ENCODE measurements around the gene TMEM151A. TPM values are rescaled to one million over a fixed set of nuclear protein-coding genes. Genes with fewer than 3 reads are reported as not detected.

Gene TMEM151A
- total and polyA plus RNA-seq, 2 donors (not counting 1 experiment from before 2014, with no cell fraction given), result under 0.01 TPM; not detected in 1

- peaks cover 7% of the 10 kb centered on the region for H3K36me3 ChIP-seq (ENCODE audit: control insufficient read depth, insufficient read depth, low read length)
- H3K27me3 ChIP-seq (ENCODE audit: control insufficient read depth, insufficient read depth, low read length), result no peaks in the 10 kb centered on the region
- H3K4me1 ChIP-seq (ENCODE audit: control insufficient read depth, extremely low read depth, insufficient read depth, low read length), result peaks cover 19% of the 10 kb centered on the region
- no peak within 1 kb of the TSS for H2AFZ ChIP-seq (ENCODE audit: low read length)
- no peaks in the 10 kb centered on the region for H4K20me1 ChIP-seq (ENCODE audit: control insufficient read depth, extremely low read depth, insufficient read depth, low read length)
- H3K9ac ChIP-seq (ENCODE audit: insufficient read depth, low read length), result peak within 1 kb of the TSS; percentile 85
- peak within 1 kb of the TSS; percentile 97 for H3K27ac ChIP-seq (ENCODE audit: insufficient read depth, low read length)
- peak within 1 kb of the TSS; percentile 99 for H3K4me2 ChIP-seq (ENCODE audit: extremely low read depth, insufficient read depth, low read length)
- no peaks in the 10 kb centered on the region for H3K9me3 ChIP-seq (ENCODE audit: control insufficient read depth, insufficient read depth, low read depth, low read length)
- H3K4me3 ChIP-seq (replicated peaks in 1 of 4; ENCODE audit: control extremely low read depth in 1 of 4, insufficient read depth in 1 of 4, low read depth in 3 of 4, low read length in 4 of 4), result peak within 1 kb of the TSS; percentile 66 to 90 (median 82)
- peak; percentile 66 to 89 for DNase-seq (ENCODE audit: low read depth in 2 of 2)
- TF ChIP-seq EZH2 (IDR thresholded peaks at IDR 0.05; ENCODE audit: low read length, missing control alignments) (no peak), CTCF (conservative IDR thresholded peaks at IDR 0.05 in 1 of 2, IDR thresholded peaks at IDR 0.05 in 1 of 2; ENCODE audit: low read depth in 1 of 2, low read length in 2 of 2) (no peak)
- peaks cover 33% of the 10 kb centered on the region for H3K79me2 ChIP-seq (ENCODE audit: control insufficient read depth, insufficient read depth, low read length)
These were observed 25.2 kb downstream of the TMEM151A start, which contains the start of gene CD248 for GRCh38 chr11:66316849-66317251. TSS of gene CD248 (minus strand) at chr11:66317044. CDS start at chr11:66317027, 17 bp downstream.

- TF ChIP-seq CTCF (conservative IDR thresholded peaks at IDR 0.05 in 1 of 2, IDR thresholded peaks at IDR 0.05 in 1 of 2; ENCODE audit: low read depth in 1 of 2, low read length in 2 of 2), result no peak
- TF ChIP-seq EZH2 (IDR thresholded peaks at IDR 0.05; ENCODE audit: low read length, missing control alignments), result no peak
- Histone ChIP-seq H3K4me2 (ENCODE audit: extremely low read depth, insufficient read depth, low read length) (peak overlapping the region; percentile 66), H3K27me3 (ENCODE audit: control insufficient read depth, insufficient read depth, low read length) (no peaks in the 10 kb centered on the region), H3K36me3 (ENCODE audit: control insufficient read depth, insufficient read depth, low read length) (peaks cover 7% of the 10 kb centered on the region), H3K9me3 (ENCODE audit: control insufficient read depth, insufficient read depth, low read depth, low read length) (no peaks in the 10 kb centered on the region), H2AFZ (ENCODE audit: low read length) (no peak overlapping the region), H3K79me2 (ENCODE audit: control insufficient read depth, insufficient read depth, low read length) (peaks cover 33% of the 10 kb centered on the region), H3K27ac (ENCODE audit: insufficient read depth, low read length) (peak overlapping the region; percentile 84), H4K20me1 (ENCODE audit: control insufficient read depth, extremely low read depth, insufficient read depth, low read length) (no peaks in the 10 kb centered on the region), H3K4me3 (replicated peaks in 1 of 4; ENCODE audit: control extremely low read depth in 1 of 4, insufficient read depth in 1 of 4, low read depth in 3 of 4, low read length in 4 of 4) (peak overlapping the region in 1 of 4 experiments; percentile 90), H3K9ac (ENCODE audit: insufficient read depth, low read length) (peak overlapping the region; percentile 35), H3K4me1 (ENCODE audit: control insufficient read depth, extremely low read depth, insufficient read depth, low read length) (peaks cover 20% of the 10 kb centered on the region)
- peak; percentile 20 to 81 for DNase-seq (ENCODE audit: low read depth in 2 of 2)
These were observed 25.6 kb downstream of the TMEM151A start for GRCh38 chr11:66317322-66317722.

DNA sequence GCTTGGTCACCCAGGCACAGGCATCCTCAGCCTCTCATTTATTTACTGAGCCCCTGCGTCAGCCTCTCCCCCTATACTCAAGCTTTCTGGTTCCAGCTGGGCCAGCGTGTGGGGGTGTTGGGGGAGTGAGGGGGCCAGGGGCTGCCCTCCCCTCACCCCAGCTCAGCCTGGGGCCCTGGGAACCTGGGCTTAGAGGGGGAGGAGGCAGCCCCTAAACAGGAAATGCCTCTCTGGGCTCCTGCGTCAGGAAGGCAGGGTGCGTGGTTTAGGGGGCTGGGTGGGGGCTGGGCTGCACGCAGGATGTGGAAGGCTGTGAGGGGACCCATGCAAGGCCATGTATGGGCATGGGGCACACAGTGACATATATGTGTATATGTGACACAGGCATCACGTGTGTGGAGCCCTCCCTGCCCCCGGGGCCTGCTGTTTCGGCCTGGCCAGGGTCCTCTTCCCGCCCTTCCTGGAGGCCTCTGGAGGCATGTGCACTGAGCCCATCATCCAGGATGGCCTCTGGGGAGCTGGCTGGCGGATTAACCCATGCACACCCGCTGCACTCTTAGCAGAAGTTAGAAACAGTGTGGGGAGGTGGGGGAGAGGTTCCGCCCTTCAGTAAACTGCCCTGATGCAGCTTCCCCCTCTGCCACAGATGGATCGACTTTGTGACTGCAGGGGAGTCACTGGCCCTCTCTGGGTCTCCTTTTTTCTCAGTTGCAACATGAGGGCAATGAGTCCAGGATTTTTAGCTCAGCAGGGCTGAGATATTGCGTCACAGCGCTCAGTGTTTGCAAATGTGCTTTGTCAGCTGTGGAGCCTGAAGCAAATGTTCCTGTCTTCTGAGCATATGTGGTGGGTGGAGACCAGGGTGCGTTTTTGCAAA lies 26.3 kb downstream of the TMEM151A start:
- no peaks in the 10 kb centered on the region for H3K9me3 ChIP-seq (ENCODE audit: control insufficient read depth, insufficient read depth, low read depth, low read length)
- no peaks in the 10 kb centered on the region for H3K27me3 ChIP-seq (ENCODE audit: control insufficient read depth, insufficient read depth, low read length)
- H3K27ac ChIP-seq (ENCODE audit: insufficient read depth, low read length), result peak overlapping the region; percentile 84
- peaks cover 7% of the 10 kb centered on the region for H3K36me3 ChIP-seq (ENCODE audit: control insufficient read depth, insufficient read depth, low read length)
- peak overlapping the region in 1 of 4 experiments; percentile 90 for H3K4me3 ChIP-seq (replicated peaks in 1 of 4; ENCODE audit: control extremely low read depth in 1 of 4, insufficient read depth in 1 of 4, low read depth in 3 of 4, low read length in 4 of 4)
- no peaks in the 10 kb centered on the region for H4K20me1 ChIP-seq (ENCODE audit: control insufficient read depth, extremely low read depth, insufficient read depth, low read length)
- peaks cover 33% of the 10 kb centered on the region for H3K79me2 ChIP-seq (ENCODE audit: control insufficient read depth, insufficient read depth, low read length)
- peaks cover 24% of the 10 kb centered on the region for H3K4me1 ChIP-seq (ENCODE audit: control insufficient read depth, extremely low read depth, insufficient read depth, low read length)
- H3K9ac ChIP-seq (ENCODE audit: insufficient read depth, low read length), result peak overlapping the region; percentile 55
- no peak overlapping the region for H2AFZ ChIP-seq (ENCODE audit: low read length)
- TF ChIP-seq EZH2 (IDR thresholded peaks at IDR 0.05; ENCODE audit: low read length, missing control alignments) (no peak), CTCF (conservative IDR thresholded peaks at IDR 0.05 in 1 of 2, IDR thresholded peaks at IDR 0.05 in 1 of 2; ENCODE audit: low read depth in 1 of 2, low read length in 2 of 2) (no peak)
- peak overlapping the region; percentile 17 for H3K4me2 ChIP-seq (ENCODE audit: extremely low read depth, insufficient read depth, low read length)
- DNase-seq (ENCODE audit: low read depth in 2 of 2), result peak; percentile 48 to 98

All from fibroblast of lung (primary cell).